GM23248 (cell line): ENCODE results near the gene PPP1R27. TPM values are rescaled to one million over a fixed set of nuclear protein-coding genes. Genes with fewer than 3 reads are reported as not detected.

Experiments used
- DNase-seq: peaks from one replicate; pipeline ENCODE4 v3.0.0-alpha.2; 2015
- H2AFZ ChIP-seq: fragments of 200-600 bp; sonication (generic); 2 replicates; pipeline ENCODE4 v1.6.1; 2016; ENCODE audit warnings: antibody characterized with exemption
- H3F3A ChIP-seq: fragments of 200-600 bp; sonication (generic); 2 replicates; pipeline ENCODE4 v1.6.1; 2016; ENCODE audit warnings: mild to moderate bottlenecking, antibody characterized with exemption, mixed run types; ENCODE audit not compliant: insufficient read depth
- H3K27ac ChIP-seq: fragments of 200-600 bp; sonication (generic); 2 replicates; pipeline ENCODE4 v1.5.1; 2016; ENCODE audit warnings: mild to moderate bottlenecking
- H3K27me3 ChIP-seq: fragments of 200-600 bp; sonication (generic); replicated peaks from 2 replicates; pipeline ENCODE4 v1.6.1; 2016; ENCODE audit warnings: mild to moderate bottlenecking; ENCODE audit not compliant: insufficient read depth
- H3K36me3 ChIP-seq: fragments of 200-600 bp; sonication (generic); 2 replicates; pipeline ENCODE4 v1.6.1; 2016; ENCODE audit warnings: low read depth, mild to moderate bottlenecking
- H3K4me1 ChIP-seq: fragments of 200-600 bp; sonication (generic); 2 replicates; pipeline ENCODE4 v1.6.1; 2016; ENCODE audit warnings: mild to moderate bottlenecking; ENCODE audit not compliant: insufficient read depth
- H3K4me2 ChIP-seq: fragments of 200-600 bp; sonication (generic); one replicate; pipeline ENCODE4 v1.6.1; 2016; ENCODE audit warnings: mild to moderate bottlenecking; ENCODE audit not compliant: unreplicated experiment
- H3K4me3 ChIP-seq: fragments of 200-600 bp; sonication (generic); 2 replicates; pipeline ENCODE4 v1.5.1; 2016; ENCODE audit warnings: mild to moderate bottlenecking
- H3K79me2 ChIP-seq: fragments of 200-600 bp; sonication (generic); 2 replicates; pipeline ENCODE4 v1.6.1; 2016; ENCODE audit warnings: mild to moderate bottlenecking; ENCODE audit not compliant: insufficient read depth
- H3K9ac ChIP-seq: fragments of 200-600 bp; sonication (generic); 2 replicates; pipeline ENCODE4 v1.6.1; 2016; ENCODE audit warnings: mild to moderate bottlenecking
- H3K9me2 ChIP-seq: fragments of 200-600 bp; sonication (generic); 2 replicates; pipeline ENCODE4 v1.6.1; 2016; ENCODE audit warnings: mixed run types, mild to moderate bottlenecking, moderate library complexity; ENCODE audit not compliant: insufficient read depth
- H3K9me3 ChIP-seq: fragments of 200-600 bp; sonication (generic); one replicate; pipeline ENCODE4 v1.6.1; 2017; ENCODE audit warnings: low read depth
- H4K20me1 ChIP-seq: fragments of 200-600 bp; sonication (generic); 2 replicates; pipeline ENCODE4 v1.6.0; 2016; ENCODE audit not compliant: insufficient read depth
- EZH2 ChIP-seq: fragments of 200-600 bp; sonication (generic); IDR thresholded peaks from 2 replicates; pipeline ENCODE4 v1.6.1; 2018; ENCODE audit warnings: antibody characterized with exemption, mild to moderate bottlenecking; ENCODE audit not compliant: insufficient read depth, poor library complexity, severe bottlenecking
- EZH2phosphoT487 ChIP-seq: fragments of 200-600 bp; sonication (generic); IDR thresholded peaks from 2 replicates; pipeline ENCODE4 v1.6.1; 2018; ENCODE audit warnings: antibody characterized with exemption, moderate library complexity, mild to moderate bottlenecking, low read depth; ENCODE audit not compliant: insufficient read depth
- WGBS, 2 experiments: methylation state at CpG; one replicate each; pipeline ENCODE4 v1.1.6; 2015 to 2017; ENCODE audit warnings: low lambda C conversion rate in 2 of 2, low coverage in 1 of 2; ENCODE audit errors: missing lambda C conversion rate in 2 of 2; 5-methylcytosine and 5-hydroxymethylcytosine counted together
- in situ Hi-C: fragments of 300-500 bp; cut with MboI; formaldehyde crosslinking; loops from 2 replicates; pipeline ENCODE4 v1.15.0; 2020
- polyA plus RNA-seq: library from polyadenylated mRNA; unstranded; fragments of >200 nt; fragmentation: Nextera tagmentation; extraction: Ambion mirVana; gene quantifications from 2 replicates; pipeline ENCODE4 v1.2.1, GENCODE V29; 2016
- total RNA-seq: library from RNA; depleted of rRNA; stranded (reverse); fragments of >200 nt; shearing (Covaris generic); gene quantifications from 2 replicates; pipeline ENCODE4 v1.2.3, GENCODE V29; 2014

Gene PPP1R27
- total and polyA plus RNA-seq, 2 experiments from 2014 or later, result not detected

- no peak overlapping the region for H2AFZ ChIP-seq
- peaks cover 7% of the 10 kb centered on the region for H3K4me1 ChIP-seq
- H3K9me3 ChIP-seq, result no peaks in the 10 kb centered on the region
- H3K9ac ChIP-seq, result no peak overlapping the region
- no peak overlapping the region for H3K4me3 ChIP-seq
- WGBS, 2 experiments, result 95 to 96% methylated on average over 6 of the region's 6 CpGs
- in situ Hi-C loops, result no loop called here
- H4K20me1 ChIP-seq, result no peaks in the 10 kb centered on the region
- H3K9me2 ChIP-seq, result no peaks in the 10 kb centered on the region
- H3K36me3 ChIP-seq, result no peaks in the 10 kb centered on the region
- DNase-seq, result no peak
- TF ChIP-seq EZH2phosphoT487 (no peak), EZH2 (no peak)
- H3K4me2 ChIP-seq, result no peak overlapping the region
- peaks cover 51% of the 10 kb centered on the region for H3K79me2 ChIP-seq
- H3K27ac ChIP-seq, result no peak overlapping the region
- peaks cover 5% of the 10 kb centered on the region; the same call in 1 of the 2 replicates for H3F3A ChIP-seq
- H3K27me3 ChIP-seq, result no peaks in the 10 kb centered on the region
Measured at GRCh38 chr17:81829858-81830257, 5.0 kb downstream of the PPP1R27 start.

GRCh38 chr17:81828656-81829055 is 6.2 kb downstream of the PPP1R27 start:
- TF ChIP-seq EZH2, result no peak
- no peak for TF ChIP-seq EZH2phosphoT487
- peaks cover 7% of the 10 kb centered on the region for H3K4me1 ChIP-seq
- H3K79me2 ChIP-seq, result peaks cover 46% of the 10 kb centered on the region
- in situ Hi-C loops, result no loop called here
- no peak overlapping the region for H3K27ac ChIP-seq
- H4K20me1 ChIP-seq, result no peaks in the 10 kb centered on the region
- peaks cover 5% of the 10 kb centered on the region; the same call in 1 of the 2 replicates for H3F3A ChIP-seq
- 86 to 89% methylated on average over 7 of the region's 7 CpGs for WGBS, 2 experiments
- H3K4me2 ChIP-seq, result no peak overlapping the region
- no peak overlapping the region for H3K4me3 ChIP-seq
- H2AFZ ChIP-seq, result no peak overlapping the region
- H3K9me3 ChIP-seq, result no peaks in the 10 kb centered on the region
- DNase-seq, result no peak
- H3K9ac ChIP-seq, result no peak overlapping the region
- H3K27me3 ChIP-seq, result no peaks in the 10 kb centered on the region
- no peaks in the 10 kb centered on the region for H3K9me2 ChIP-seq
- no peaks in the 10 kb centered on the region for H3K36me3 ChIP-seq

DNA sequence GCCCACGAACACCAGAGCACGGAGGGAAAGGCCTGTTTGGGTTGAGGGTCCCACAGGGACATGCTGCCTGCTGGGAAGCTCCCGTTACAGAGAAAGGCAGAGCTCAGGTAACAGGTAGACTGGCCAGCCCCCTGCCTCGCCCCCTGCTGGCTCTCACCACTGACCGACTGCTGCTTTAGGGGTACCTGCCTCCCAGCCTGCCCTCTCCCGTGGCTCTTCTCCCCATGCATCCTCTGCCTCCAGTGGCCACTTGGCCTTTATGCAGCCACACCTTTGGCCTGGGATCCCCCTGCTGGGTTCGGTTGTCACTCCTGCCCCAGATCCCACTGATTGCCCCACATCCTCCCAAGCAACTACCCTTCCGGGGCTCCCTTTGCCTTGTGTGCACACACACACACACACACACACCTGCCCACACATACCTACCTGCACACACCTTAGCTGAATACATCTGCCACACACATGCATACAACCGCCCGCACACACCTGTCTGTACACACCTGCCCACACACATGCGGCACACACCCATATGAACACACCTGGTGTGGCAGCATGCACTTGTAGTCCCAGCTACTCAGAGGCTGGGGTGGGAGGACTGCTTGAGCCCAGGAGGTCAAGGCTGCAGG is 8.9 kb downstream of the PPP1R27 start:
- H3K36me3 ChIP-seq, result no peaks in the 10 kb centered on the region
- H2AFZ ChIP-seq, result no peak overlapping the region
- no peak overlapping the region for H3K9ac ChIP-seq
- H3F3A ChIP-seq, result no peaks in the 10 kb centered on the region
- H3K4me1 ChIP-seq, result no peaks in the 10 kb centered on the region
- no peaks in the 10 kb centered on the region for H3K9me3 ChIP-seq
- in situ Hi-C loops, result no loop called here
- H3K4me3 ChIP-seq, result no peak overlapping the region
- WGBS, 2 experiments, result 86 to 88% methylated on average over 11 of the region's 11 CpGs
- no peaks in the 10 kb centered on the region for H3K9me2 ChIP-seq
- H3K27me3 ChIP-seq, result no peaks in the 10 kb centered on the region
- H3K4me2 ChIP-seq, result no peak overlapping the region
- TF ChIP-seq EZH2, result no peak
- no peak for TF ChIP-seq EZH2phosphoT487
- H3K27ac ChIP-seq, result no peak overlapping the region
- no peak for DNase-seq
- H4K20me1 ChIP-seq, result no peaks in the 10 kb centered on the region
- peaks cover 35% of the 10 kb centered on the region for H3K79me2 ChIP-seq

DNA sequence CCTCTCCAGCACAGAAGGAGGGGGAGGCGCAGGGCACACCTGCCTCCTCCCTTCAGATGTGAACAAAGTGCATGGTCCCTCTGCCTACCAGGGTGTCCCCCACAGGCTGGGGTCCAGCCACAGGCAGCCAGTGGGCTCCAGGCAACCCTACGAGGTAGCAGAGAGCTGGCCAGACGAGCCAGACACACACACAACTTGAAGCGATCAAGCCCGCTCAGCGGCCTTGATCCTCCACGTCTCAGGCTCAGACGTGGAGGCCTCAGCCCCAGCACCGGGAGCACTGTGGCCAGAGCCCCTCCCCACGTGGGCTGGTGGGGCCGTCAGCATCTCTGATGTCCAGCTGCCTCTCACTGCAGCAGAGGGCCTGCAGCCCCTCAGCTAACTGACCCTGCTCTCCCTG is 10.3 kb downstream of the PPP1R27 start:
- Histone ChIP-seq H3K9me3 (no peaks in the 10 kb centered on the region), H3K4me2 (no peak overlapping the region), H3K27me3 (no peaks in the 10 kb centered on the region), H3F3A (no peaks in the 10 kb centered on the region), H3K79me2 (peaks cover 22% of the 10 kb centered on the region), H3K4me1 (no peaks in the 10 kb centered on the region), H3K9ac (no peak overlapping the region), H3K27ac (no peak overlapping the region), H2AFZ (no peak overlapping the region), H4K20me1 (no peaks in the 10 kb centered on the region), H3K4me3 (no peak overlapping the region), H3K36me3 (no peaks in the 10 kb centered on the region), H3K9me2 (no peaks in the 10 kb centered on the region)
- in situ Hi-C loops, result no loop called here
- TF ChIP-seq EZH2phosphoT487 (no peak), EZH2 (no peak)
- DNase-seq, result no peak
- WGBS, 2 experiments, result 93 to 94% methylated on average over 10 to 11 of the region's 11 CpGs
